A549 (cell line): Measurements from ENCODE around the gene SLC24A3. TPM values are rescaled to one million over a fixed set of nuclear protein-coding genes. Genes with fewer than 3 reads are reported as not detected.

ENCODE experiments used
- ATAC-seq, 2 experiments: fragments of 200-7000 bp in 1 of 2; fragments of >200 bp in 1 of 2; cut with Nextera tagmentation in 1 of 2; cut with Tn5 transposase in 1 of 2; 3 replicates each; pipeline versions ENCODE4 v1.8.0 to v1.9.1; 2018 to 2020; ENCODE audit warnings: mild to moderate bottlenecking in 1 of 2, moderate library complexity in 1 of 2
- CTCF ChIA-PET: fragments of 300-600 bp; sonication (Branson Sonifier 250); formaldehyde crosslinking; extraction: SDS; loops from one replicate; lab custom pipeline; 2021; ENCODE audit warnings: antibody characterized with exemption, inconsistent platforms; lab: Yijun Ruan, JAX
- POLR2A ChIA-PET: fragments of 350-600 bp; formaldehyde crosslinking; extraction: SDS; loops from one replicate; lab custom pipeline; 2021; ENCODE audit warnings: antibody characterized with exemption, inconsistent platforms; lab: Yijun Ruan, JAX
- DNase-seq, 2 experiments: peaks; one replicate each; pipeline versions ENCODE4 v3.0.0 to v3.0.0-alpha.2; 2011 to 2016; ENCODE audit warnings: low read depth in 1 of 2, low spot score in 1 of 2
- FAIRE-seq: peaks from 2 replicates; lab custom pipeline; 2011; peaks lifted over from hg19 to GRCh38; lab: Jason Lieb, UNC
- H3K27ac ChIP-seq, 2 experiments: fragments of >200 bp; sonication (Bioruptor Twin); formaldehyde crosslinking; 3 replicates each; pipeline ENCODE4 v1.5.1; 2016 to 2017
- H3K4me1 ChIP-seq: fragments of >200 bp; sonication (Bioruptor Twin); formaldehyde crosslinking; 3 replicates; pipeline ENCODE4 v1.6.1; 2016
- H3K4me2 ChIP-seq: fragments of >200 bp; sonication (Bioruptor Twin); formaldehyde crosslinking; 3 replicates; pipeline ENCODE4 v1.6.1; 2016
- H3K4me3 ChIP-seq: fragments of >200 bp; sonication (Bioruptor Twin); formaldehyde crosslinking; 3 replicates; pipeline ENCODE4 v1.5.1; 2016
- H3K9me3 ChIP-seq: fragments of >200 bp; sonication (Bioruptor Twin); formaldehyde crosslinking; 3 replicates; pipeline ENCODE4 v1.6.1; 2016
- CBX2 ChIP-seq: fragments of 200-600 bp; sonication (generic); IDR thresholded peaks from 2 replicates; pipeline ENCODE4 v1.6.1; 2016; ENCODE audit warnings: low read depth, mild to moderate bottlenecking, borderline replicate concordance
- CBX8 ChIP-seq: fragments of 200-600 bp; sonication (generic); IDR thresholded peaks from 2 replicates; pipeline ENCODE4 v1.6.1; 2016
- E2F6 ChIP-seq: IDR thresholded peaks from 2 replicates; pipeline ENCODE4 v1.6.1; 2012; ENCODE audit warnings: low read depth, borderline replicate concordance
- EHF ChIP-seq: fragments of 250-450 bp; sonication (Bioruptor Pico); IDR thresholded peaks from 2 replicates; pipeline ENCODE4 v1.5.0; 2020; ENCODE audit warnings: mild to moderate bottlenecking
- EHMT2 ChIP-seq: fragments of 200-600 bp; sonication (generic); IDR thresholded peaks from 2 replicates; pipeline ENCODE4 v1.6.1; 2016; ENCODE audit warnings: antibody characterized with exemption, low read depth, mild to moderate bottlenecking, moderate library complexity
- ELK1 ChIP-seq: fragments of 150-350 bp; IDR thresholded peaks from 2 replicates; pipeline ENCODE4 v1.6.1; 2014; ENCODE audit warnings: low read depth, mild to moderate bottlenecking, low read length
- JUNB ChIP-seq: fragments of >200 bp; sonication (Bioruptor Twin); formaldehyde crosslinking; IDR thresholded peaks from 2 replicates; pipeline ENCODE4 v1.6.1; 2016
- MAZ ChIP-seq: fragments of 150-350 bp; IDR thresholded peaks from 2 replicates; pipeline ENCODE4 v1.6.1; 2014; ENCODE audit warnings: antibody characterized with exemption, low read depth, low read length, borderline replicate concordance
- NFE2L2 ChIP-seq: fragments of 150-350 bp; conservative IDR thresholded peaks from 2 replicates; pipeline ENCODE4 v1.6.1; 2014; ENCODE audit warnings: low read length
- NPAS2 ChIP-seq: fragments of 250-450 bp; sonication (Bioruptor Pico); IDR thresholded peaks from 2 replicates; pipeline ENCODE4 v1.8.0; 2022; ENCODE audit warnings: mild to moderate bottlenecking, moderate library complexity, borderline replicate concordance
- NR3C1 ChIP-seq: fragments of >200 bp; sonication (Bioruptor Twin); formaldehyde crosslinking; IDR thresholded peaks from 3 replicates; pipeline ENCODE4 v1.6.1; 2017
- PHF8 ChIP-seq: fragments of 200-600 bp; sonication (generic); IDR thresholded peaks from 2 replicates; pipeline ENCODE4 v1.6.1; 2016; ENCODE audit warnings: low read depth, mild to moderate bottlenecking, antibody characterized with exemption, moderate library complexity, borderline replicate concordance
- POLR2AphosphoS2 ChIP-seq: conservative IDR thresholded peaks from 2 replicates; pipeline ENCODE4 v1.6.1; 2012; ENCODE audit warnings: low read length, improper control_type of control experiment, inconsistent platforms
- RAD21 ChIP-seq, 2 experiments: fragments of >200 bp in 1 of 2; sonication (Bioruptor Twin) in 1 of 2; formaldehyde crosslinking in 1 of 2; IDR thresholded peaks in 1 of 2; conservative IDR thresholded peaks in 1 of 2; 2 replicates in 1 of 2; 3 replicates in 1 of 2; pipeline ENCODE4 v1.6.1; 2012 to 2018; ENCODE audit warnings: inconsistent platforms in 1 of 2
- RARB ChIP-seq: fragments of 250-450 bp; sonication (Bioruptor Pico); IDR thresholded peaks from 2 replicates; pipeline ENCODE4 v1.8.0; 2021; ENCODE audit warnings: mild to moderate bottlenecking, moderate library complexity
- RFX5 ChIP-seq: fragments of 450-650 bp; IDR thresholded peaks from 2 replicates; pipeline ENCODE4 v1.7.1; 2014; ENCODE audit warnings: antibody characterized with exemption, mild to moderate bottlenecking, moderate library complexity
- RNF2 ChIP-seq: fragments of 200-600 bp; sonication (generic); IDR thresholded peaks from 2 replicates; pipeline ENCODE4 v1.6.1; 2016; ENCODE audit warnings: low read depth, mild to moderate bottlenecking, antibody characterized with exemption, moderate library complexity, borderline replicate concordance
- SMC3 ChIP-seq: fragments of >200 bp; sonication (Bioruptor Twin); formaldehyde crosslinking; IDR thresholded peaks from 3 replicates; pipeline ENCODE4 v1.6.1; 2018; ENCODE audit warnings: inconsistent platforms
- ZFP36 ChIP-seq: fragments of 450-650 bp; IDR thresholded peaks from 2 replicates; pipeline ENCODE4 v1.6.1; 2014; ENCODE audit warnings: borderline replicate concordance; ENCODE audit not compliant: partially characterized antibody
- WGBS: methylation state at CpG from one replicate; pipeline ENCODE4 v1.1.6; 2017; ENCODE audit errors: missing lambda C conversion rate; 5-methylcytosine and 5-hydroxymethylcytosine counted together
- polyA plus RNA-seq, 4 experiments: library from polyadenylated mRNA; depleted of rRNA in 3 of 4; stranded (reverse); fragments of >200 nt; fragmentation: RNase III in 1 of 4; extraction: RNeasy Plus Mini Kit Qiagen cat#74134 plus additional on column Dnase treatment in 1 of 4; gene quantifications; 2 replicates in 3 of 4; 3 replicates in 1 of 4; pipeline ENCODE4 v1.2.3, GENCODE V29; 2011 to 2017
- TF ChIP-seq, protein P1 (sequence below): fragments of 250-450 bp; sonication (Bioruptor Pico); IDR thresholded peaks from 2 replicates; pipeline ENCODE4 v1.5.0; 2021; ENCODE audit warnings: mild to moderate bottlenecking, moderate library complexity, borderline replicate concordance

Gene SLC24A3
- polyA plus RNA-seq, 2 of the 4 experiments (the other 2 are of a cell fraction) = 0.08 TPM; not detected in 1

GRCh38 chr20:19403549-19403948 lies 191.1 kb downstream of the SLC24A3 start (continued):
- TF ChIP-seq, protein P1, sequence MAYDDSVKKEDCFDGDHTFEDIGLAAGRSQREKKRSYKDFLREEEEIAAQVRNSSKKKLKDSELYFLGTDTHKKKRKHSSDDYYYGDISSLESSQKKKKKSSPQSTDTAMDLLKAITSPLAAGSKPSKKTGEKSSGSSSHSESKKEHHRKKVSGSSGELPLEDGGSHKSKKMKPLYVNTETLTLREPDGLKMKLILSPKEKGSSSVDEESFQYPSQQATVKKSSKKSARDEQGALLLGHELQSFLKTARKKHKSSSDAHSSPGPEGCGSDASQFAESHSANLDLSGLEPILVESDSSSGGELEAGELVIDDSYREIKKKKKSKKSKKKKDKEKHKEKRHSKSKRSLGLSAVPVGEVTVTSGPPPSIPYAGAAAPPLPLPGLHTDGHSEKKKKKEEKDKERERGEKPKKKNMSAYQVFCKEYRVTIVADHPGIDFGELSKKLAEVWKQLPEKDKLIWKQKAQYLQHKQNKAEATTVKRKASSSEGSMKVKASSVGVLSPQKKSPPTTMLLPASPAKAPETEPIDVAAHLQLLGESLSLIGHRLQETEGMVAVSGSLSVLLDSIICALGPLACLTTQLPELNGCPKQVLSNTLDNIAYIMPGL (CRISPR knock-in tag) = no peak

DNA sequence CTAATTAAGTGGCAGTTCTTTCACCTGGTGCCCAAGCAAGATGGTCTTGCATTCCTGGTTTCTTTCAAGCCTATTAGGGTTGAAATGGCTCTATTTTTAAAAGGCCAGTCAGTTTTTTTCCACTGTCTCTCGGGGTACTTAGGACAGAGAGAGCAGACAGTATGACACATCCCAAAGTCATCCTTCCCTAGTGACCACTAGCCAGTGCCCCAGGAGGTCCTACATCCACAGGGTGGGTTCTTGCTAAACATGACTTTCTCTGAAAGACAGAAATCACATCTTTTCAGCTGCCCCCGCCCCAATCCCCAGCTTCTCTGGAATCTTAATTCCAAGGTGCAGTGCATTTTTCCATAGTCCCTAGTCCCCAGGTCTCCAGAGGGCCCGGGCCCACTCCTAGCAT lies 192.4 kb downstream of the SLC24A3 start:
- POLR2A ChIA-PET = no interaction called here
- Histone ChIP-seq H3K4me3 (no peak overlapping the region), H3K9me3 (no peaks in the 10 kb centered on the region), H3K27ac (no peak overlapping the region), H3K4me2 (no peak overlapping the region), H3K4me1 (no peaks in the 10 kb centered on the region)
- no peak for FAIRE-seq
- 0% methylated on average over 3 of the region's 3 CpGs for WGBS
- no peak for DNase-seq
- no peak for TF ChIP-seq ZFP36
- no peak for TF ChIP-seq NFE2L2
- no peak for TF ChIP-seq RARB
- TF ChIP-seq EHMT2 = no peak
- TF ChIP-seq RAD21 (conservative IDR thresholded peaks at IDR 0.05 in 1 of 2, IDR thresholded peaks at IDR 0.05 in 1 of 2) = no peak
- TF ChIP-seq CBX2 = no peak
- no peak for TF ChIP-seq ELK1
- no peak for TF ChIP-seq EHF (CRISPR knock-in tag)
- TF ChIP-seq RFX5 = no peak
- no peak for TF ChIP-seq E2F6
- no peak for TF ChIP-seq RNF2
- no peak for TF ChIP-seq NPAS2 (CRISPR knock-in tag)
- no peak for TF ChIP-seq PHF8
- TF ChIP-seq JUNB = no peak
- TF ChIP-seq MAZ = no peak
- TF ChIP-seq, protein P1 (CRISPR knock-in tag) = no peak
- TF ChIP-seq SMC3 = no peak
- no peak for TF ChIP-seq POLR2AphosphoS2
- ATAC-seq = no peak
- CTCF ChIA-PET = interaction anchor here (1.3 kb wide), 1 partner anchor 9 kb away, joined by 3 read pairs; no protein-coding TSS in a partner anchor

- H3K4me3 ChIP-seq = no peak overlapping the region
- DNase-seq = no peak
- POLR2A ChIA-PET = no interaction called here
- TF ChIP-seq NR3C1 = no peak
- TF ChIP-seq, protein P1 (CRISPR knock-in tag) = no peak
- TF ChIP-seq CBX8 = no peak
- no peak for TF ChIP-seq E2F6
- TF ChIP-seq, all 56 proteins: peak for 0
- Histone ChIP-seq H3K27ac (no peak overlapping the region), H3K4me1 (no peaks in the 10 kb centered on the region), H3K4me2 (no peak overlapping the region), H3K9me3 (no peaks in the 10 kb centered on the region)
- no peak for ATAC-seq
- FAIRE-seq = no peak
- CTCF ChIA-PET = no interaction called here
- WGBS = 3% methylated on average over 3 of the region's 3 CpGs
Measured at GRCh38 chr20:19405958-19406357, 193.5 kb downstream of the SLC24A3 start.
